GM12878 (cell line): ENCODE measurements around the gene PLOD3. TPM values are rescaled to one million over a fixed set of nuclear protein-coding genes. Genes with fewer than 3 reads are reported as not detected.
A peak's percentile ranks its signal among the peaks of the same experiment; 100 is the strongest.

Experiments
- BHLHE40 ChIP-seq, 2 experiments: fragments of 450-650 bp in 1 of 2; IDR thresholded peaks; 2 replicates each; pipeline ENCODE4 v1.6.1; 2011 to 2017; ENCODE audit warnings: low read depth in 2 of 2, borderline replicate concordance in 1 of 2, improper control_type of control experiment in 1 of 2, low read length in 1 of 2, mild to moderate bottlenecking in 1 of 2
- CBX5 ChIP-seq: sonication (generic); IDR thresholded peaks from 2 replicates; pipeline ENCODE4 v1.6.1; 2016; ENCODE audit warnings: low read depth, moderate library complexity, mild to moderate bottlenecking, inconsistent platforms
- CREM ChIP-seq: IDR thresholded peaks from 2 replicates; pipeline ENCODE4 v1.6.1; 2014; ENCODE audit warnings: antibody characterized with exemption, low read depth
- CUX1 ChIP-seq: IDR thresholded peaks from 2 replicates; pipeline ENCODE4 v1.6.1; 2012; ENCODE audit warnings: improper control_type of control experiment, low read depth, low read length; ENCODE audit not compliant: insufficient replicate concordance
- EGR1 ChIP-seq, 2 experiments: IDR thresholded peaks; 1 replicate in 1 of 2; 2 replicates in 1 of 2; pipeline ENCODE4 v1.6.1; 2011 to 2012; ENCODE audit warnings: low read depth in 2 of 2, low read length in 2 of 2, borderline replicate concordance in 1 of 2, mild to moderate bottlenecking in 1 of 2, moderate library complexity in 1 of 2
- ETV6 ChIP-seq, 2 experiments: fragments of 450-650 bp in 1 of 2; IDR thresholded peaks in 1 of 2; conservative IDR thresholded peaks in 1 of 2; 2 replicates each; pipeline ENCODE4 v1.6.1; 2014; ENCODE audit warnings: antibody characterized with exemption in 1 of 2, borderline replicate concordance in 1 of 2, low read depth in 1 of 2, mild to moderate bottlenecking in 1 of 2, moderate library complexity in 1 of 2
- GABPA ChIP-seq: IDR thresholded peaks from 2 replicates; pipeline ENCODE4 v1.6.1; 2014; ENCODE audit warnings: antibody characterized with exemption, low read depth, mild to moderate bottlenecking, inconsistent platforms
- GATAD2B ChIP-seq: fragments of 450-650 bp; conservative IDR thresholded peaks from 2 replicates; pipeline ENCODE4 v1.6.1; 2017; ENCODE audit warnings: low read depth, mild to moderate bottlenecking, moderate library complexity
- IKZF1 ChIP-seq: fragments of 450-650 bp; conservative IDR thresholded peaks from 2 replicates; pipeline ENCODE4 v1.6.1; 2017; ENCODE audit warnings: antibody characterized with exemption, mild to moderate bottlenecking
- IKZF2 ChIP-seq, 2 experiments: fragments of 450-650 bp; IDR thresholded peaks; 2 replicates each; pipeline ENCODE4 v1.6.1; 2017; ENCODE audit warnings: mild to moderate bottlenecking in 2 of 2, moderate library complexity in 2 of 2
- IRF3 ChIP-seq: fragments of 450-650 bp; IDR thresholded peaks from 2 replicates; pipeline ENCODE4 v1.6.1; 2014; ENCODE audit warnings: mild to moderate bottlenecking
- LARP7 ChIP-seq: fragments of 450-650 bp; IDR thresholded peaks from 2 replicates; pipeline ENCODE4 v1.6.1; 2017; ENCODE audit warnings: mild to moderate bottlenecking
- MAX ChIP-seq: IDR thresholded peaks from 2 replicates; pipeline ENCODE4 v1.6.1; 2012; ENCODE audit warnings: low read depth, low read length, improper control_type of control experiment
- NFYA ChIP-seq: IDR thresholded peaks from 2 replicates; pipeline ENCODE4 v1.6.1; 2011; ENCODE audit warnings: low read depth, mild to moderate bottlenecking, low read length, improper control_type of control experiment, borderline replicate concordance
- PKNOX1 ChIP-seq: fragments of 450-650 bp; IDR thresholded peaks from 2 replicates; pipeline ENCODE4 v1.6.1; 2016; ENCODE audit warnings: mild to moderate bottlenecking
- POU2F2 ChIP-seq: IDR thresholded peaks from 3 replicates; pipeline ENCODE4 v1.6.1; 2011; ENCODE audit warnings: low read depth, mild to moderate bottlenecking, low read length, borderline replicate concordance
- RAD51 ChIP-seq: fragments of 450-650 bp; IDR thresholded peaks from 2 replicates; pipeline ENCODE4 v1.6.1; 2016; ENCODE audit warnings: moderate library complexity, mild to moderate bottlenecking, inconsistent platforms
- RELA ChIP-seq: fragments of 450-650 bp; IDR thresholded peaks from 2 replicates; pipeline ENCODE4 v1.8.0; 2014; ENCODE audit warnings: borderline replicate concordance; ENCODE audit not compliant: partially characterized antibody
- SMAD5 ChIP-seq: IDR thresholded peaks from 2 replicates; pipeline ENCODE4 v1.6.1; 2016; ENCODE audit warnings: antibody characterized with exemption, low read depth
- SMARCA5 ChIP-seq: fragments of 450-650 bp; IDR thresholded peaks from 2 replicates; pipeline ENCODE4 v1.6.1; 2017; ENCODE audit warnings: mild to moderate bottlenecking
- SRF ChIP-seq, 2 experiments: IDR thresholded peaks; 2 replicates each; pipeline ENCODE4 v1.6.1; 2011; ENCODE audit warnings: low read depth in 2 of 2, low read length in 2 of 2, mild to moderate bottlenecking in 1 of 2, moderate library complexity in 1 of 2
- STAT3 ChIP-seq: IDR thresholded peaks from 2 replicates; pipeline ENCODE4 v1.6.1; 2011; ENCODE audit warnings: low read depth, low read length, improper control_type of control experiment
- polyA plus RNA-seq, 11 experiments: library from polyadenylated mRNA; depleted of rRNA in 4 of 11; unstranded in 6 of 11; stranded (reverse) in 5 of 11; fragments of >200 nt; fragmentation: Nextera tagmentation in 4 of 11; fragmentation: Illumina TruSeq in 1 of 11; extraction: Ambion mirVana in 4 of 11; extraction: Trizol in 1 of 11; gene quantifications; 1 replicate in 1 of 11; 2 replicates in 10 of 11; pipeline versions ENCODE4 v1.2.1 to v1.2.3, GENCODE V29; 2011 to 2016; ENCODE audit warnings: inconsistent platforms in 2 of 11, missing spikeins in 2 of 11, low read depth in 1 of 11
- total RNA-seq, 4 experiments: library from RNA; depleted of rRNA in 3 of 4; stranded (reverse); fragments of >200 nt in 3 of 4; fragmentation: Illumina TruSeq in 1 of 4; extraction: Trizol in 1 of 4; gene quantifications; 2 replicates each; pipeline versions ENCODE4 v1.2.1 to v1.2.3, GENCODE V29; 2013 to 2021

Gene PLOD3
- total and polyA plus RNA-seq, 10 of the 15 experiments (the other 5 are each of a cell fraction or from before 2014, with no cell fraction given), result 0.53 to 27.8 (median 15.1) TPM

GRCh38 chr7:101244375-101245146 is 27.2 kb upstream of the PLOD3 start, which contains the start of gene FIS1 (continued):
- TF ChIP-seq SMARCA5 (peak; percentile 11; the same call in 1 of the 2 replicates), IRF3 (no peak), RAD51 (peak; percentile 51; the same call in 1 of the 2 replicates), IKZF2 (IDR thresholded peaks at IDR 0.05) (peak in 1 of 2 experiments; percentile 14; a peak in 1 of 4 replicates), GABPA (peak; percentile 90), BHLHE40 (IDR thresholded peaks at IDR 0.05; ENCODE audit: borderline replicate concordance in 1 of 2, low read depth in 2 of 2, low read length in 1 of 2) (peak; percentile 43 to 60; a peak in 2 of 4 replicates), ETV6 (conservative IDR thresholded peaks at IDR 0.05 in 1 of 2, IDR thresholded peaks at IDR 0.05 in 1 of 2; ENCODE audit: borderline replicate concordance in 1 of 2, low read depth in 1 of 2) (no peak), SMAD5 (peak; percentile 53; the same call in 1 of the 2 replicates), POU2F2 (peak; percentile 30; the same call in 1 of the 3 replicates), CUX1 (no peak), CREM (peak; percentile 67; the same call in 1 of the 2 replicates), SRF (IDR thresholded peaks at IDR 0.05; ENCODE audit: low read depth in 2 of 2, low read length in 2 of 2) (no peak), EGR1 (IDR thresholded peaks at IDR 0.05; ENCODE audit: borderline replicate concordance in 1 of 2, low read depth in 2 of 2, low read length in 2 of 2) (peak in 1 of 2 experiments; percentile 44; a peak in 1 of 3 replicates), GATAD2B (0 out of 2 replicates have a peak, but pooled peaks have one; percentile 72), RELA (peak; percentile 35), PKNOX1 (peak; percentile 30), NFYA (no peak), LARP7 (peak; percentile 78), MAX (peak; percentile 76), CBX5 (0 out of 2 replicates have a peak, but pooled peaks have one; percentile 51), IKZF1 (peak; percentile 97), STAT3 (no peak)
